GM12801 (cell line): ENCODE measurements around the gene TBXT.

ENCODE experiments used
- CTCF ChIP-seq: IDR thresholded peaks from one replicate; pipeline ENCODE4 v1.5.1; 2011; ENCODE audit warnings: control low read depth; ENCODE audit not compliant: insufficient read length; ENCODE audit errors: extremely low read depth

TBXT gene

GRCh38 chr6:166203003-166203640 lies 35.5 kb upstream of the TBXT start:
- TF ChIP-seq CTCF, result no peak

- no peak for TF ChIP-seq CTCF
Observed at GRCh38 chr6:166202321-166202733, 34.7 kb upstream of the TBXT start.

- TF ChIP-seq CTCF, result no peak
Observed at GRCh38 chr6:166201878-166202277, 34.2 kb upstream of the TBXT start.

GRCh38 chr6:166197361-166197760 lies 29.7 kb upstream of the TBXT start:
- TF ChIP-seq CTCF, result no peak

- TF ChIP-seq CTCF, result no peak
Observed at GRCh38 chr6:166195860-166196238, 28.2 kb upstream of the TBXT start.

GRCh38 chr6:166194914-166195859 lies 27.5 kb upstream of the TBXT start:
- no peak for TF ChIP-seq CTCF

- no peak for TF ChIP-seq CTCF
Observed at GRCh38 chr6:166192557-166192956, 24.9 kb upstream of the TBXT start.
